ENCODE measurements around the gene TRPC3.

- no peak for TF ChIP-seq EZH2 (IDR thresholded peaks at IDR 0.05; ENCODE audit: borderline replicate concordance, insufficient read depth, low read length, poor library complexity, severe bottlenecking)
- no peak for TF ChIP-seq MXI1 (conservative IDR thresholded peaks at IDR 0.05; ENCODE audit: poor library complexity, severe bottlenecking)
- TF ChIP-seq RAD21 (conservative IDR thresholded peaks at IDR 0.05): no peak
Measured at GRCh38 chr4:121861426-121861825, 90.4 kb downstream of the TRPC3 start.

Measured in neural cell (in vitro differentiated cells).